Left lung (tissue), 10 donors: ENCODE data around the gene RPL5. TPM values are rescaled to one million over a fixed set of nuclear protein-coding genes. Genes with fewer than 3 reads are reported as not detected.

Experiments
- ATAC-seq: fragments of 200-7000 bp; cut with Tn5 transposase; one replicate; pipeline ENCODE4 v1.9.1; 2020; ENCODE audit warnings: moderate library complexity
- DNase-seq, 4 donors: peaks; one replicate each; pipeline ENCODE4 v3.0.0-alpha.2; 2013 to 2020
- H3K27ac ChIP-seq, 2 donors: fragments of 200-600 bp; sonication (generic) in 1 of 2; one replicate each; pipeline versions ENCODE4 v1.5.0 to v1.8.0; 2020 to 2021
- H3K27me3 ChIP-seq, 2 donors: fragments of 200-600 bp; sonication (generic) in 1 of 2; one replicate each; pipeline versions ENCODE4 v1.5.0 to v1.8.0; 2020 to 2021
- H3K36me3 ChIP-seq, 2 donors: fragments of 200-600 bp; sonication (generic) in 1 of 2; one replicate each; pipeline versions ENCODE4 v1.5.0 to v1.8.0; 2020 to 2021
- H3K4me1 ChIP-seq, 2 donors: fragments of 200-600 bp; one replicate each; pipeline ENCODE4 v1.8.0; 2021
- H3K4me3 ChIP-seq, 2 donors: fragments of 200-600 bp; sonication (generic) in 1 of 2; one replicate each; pipeline versions ENCODE4 v1.5.0 to v1.8.0; 2020 to 2021; ENCODE audit warnings: mild to moderate bottlenecking in 1 of 2
- H3K9me3 ChIP-seq, 2 donors: fragments of 200-600 bp; sonication (generic) in 1 of 2; one replicate each; pipeline versions ENCODE4 v1.5.0 to v1.8.0; 2020 to 2021
- intact Hi-C, 2 donors: fragments of 100-400 bp; cut with DNase I; formaldehyde crosslinking; loops; one replicate each; pipeline versions ENCODE4 v1.11.2 to v1.14.2; 2022
- polyA plus RNA-seq, 6 donors: library from polyadenylated mRNA; unstranded; fragments of 120-200 nt; gene quantifications; one replicate each; pipeline ENCODE4 v1.2.1, GENCODE V29; 2013; ENCODE audit not compliant: insufficient read length in 6 of 6
- total RNA-seq, 2 donors: library from RNA; stranded (reverse); fragmentation: NEBNext Ultra II Directional; extraction: Animal tissue kit (Norgen Biotek cat#: 25700); gene quantifications; one replicate each; pipeline ENCODE4 v1.2.1, GENCODE V29; 2021
- TF ChIP-seq, protein P1 (sequence below), 2 donors: fragments of 200-600 bp; sonication (generic) in 1 of 2; IDR thresholded peaks; one replicate each; pipeline versions ENCODE4 v1.5.0 to v1.8.0; 2021; ENCODE audit warnings: antibody characterized with exemption in 2 of 2
- donor health status: DM: no; HTN: yes; CAD: no.
- donor health status: DM: no; HTN: no; CAD: no.

Gene RPL5
- total and polyA plus RNA-seq, 8 donors = 695 to 3,250 (median 3,018) TPM

DNA sequence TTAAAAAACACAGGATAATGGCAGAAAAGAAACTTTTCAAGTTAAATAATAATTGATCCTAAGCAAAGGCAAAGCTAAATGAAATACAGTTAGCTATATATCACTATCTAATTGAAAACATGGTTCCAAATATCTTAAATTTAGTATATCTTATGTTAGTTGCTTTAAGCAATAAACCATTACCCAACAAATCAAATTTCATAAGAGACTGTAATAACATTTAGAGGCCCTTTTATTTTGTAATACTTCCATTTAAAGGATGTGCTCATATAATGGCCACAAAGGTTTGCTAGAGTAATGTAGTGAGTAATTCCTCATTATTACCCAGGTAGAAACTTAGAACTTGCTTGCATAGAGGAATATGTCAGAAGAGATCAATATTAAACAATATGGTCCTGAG lies 32.3 kb downstream of the RPL5 start:
- Histone ChIP-seq H3K36me3 (no peaks in the 10 kb centered on the region), H3K9me3 (no peaks in the 10 kb centered on the region), H3K27ac (no peak overlapping the region), H3K27me3 (no peaks in the 10 kb centered on the region), H3K4me3 (no peak overlapping the region), H3K4me1 (peaks cover 0 to 3% of the 10 kb centered on the region in 2 donors)
- TF ChIP-seq, protein P1, sequence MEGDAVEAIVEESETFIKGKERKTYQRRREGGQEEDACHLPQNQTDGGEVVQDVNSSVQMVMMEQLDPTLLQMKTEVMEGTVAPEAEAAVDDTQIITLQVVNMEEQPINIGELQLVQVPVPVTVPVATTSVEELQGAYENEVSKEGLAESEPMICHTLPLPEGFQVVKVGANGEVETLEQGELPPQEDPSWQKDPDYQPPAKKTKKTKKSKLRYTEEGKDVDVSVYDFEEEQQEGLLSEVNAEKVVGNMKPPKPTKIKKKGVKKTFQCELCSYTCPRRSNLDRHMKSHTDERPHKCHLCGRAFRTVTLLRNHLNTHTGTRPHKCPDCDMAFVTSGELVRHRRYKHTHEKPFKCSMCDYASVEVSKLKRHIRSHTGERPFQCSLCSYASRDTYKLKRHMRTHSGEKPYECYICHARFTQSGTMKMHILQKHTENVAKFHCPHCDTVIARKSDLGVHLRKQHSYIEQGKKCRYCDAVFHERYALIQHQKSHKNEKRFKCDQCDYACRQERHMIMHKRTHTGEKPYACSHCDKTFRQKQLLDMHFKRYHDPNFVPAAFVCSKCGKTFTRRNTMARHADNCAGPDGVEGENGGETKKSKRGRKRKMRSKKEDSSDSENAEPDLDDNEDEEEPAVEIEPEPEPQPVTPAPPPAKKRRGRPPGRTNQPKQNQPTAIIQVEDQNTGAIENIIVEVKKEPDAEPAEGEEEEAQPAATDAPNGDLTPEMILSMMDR (IDR thresholded peaks at IDR 0.05) = no peak
- ATAC-seq (no peak), DNase-seq (no peak)
- intact Hi-C loops = no loop called here

- intact Hi-C loops = no loop called here
- ATAC-seq (no peak), DNase-seq (no peak)
- Histone ChIP-seq H3K4me3 (no peak overlapping the region), H3K36me3 (no peaks in the 10 kb centered on the region), H3K27ac (no peak overlapping the region), H3K4me1 (no peaks in the 10 kb centered on the region), H3K9me3 (peaks cover 0 to 3% of the 10 kb centered on the region in 2 donors), H3K27me3 (no peaks in the 10 kb centered on the region)
- TF ChIP-seq, protein P1 (IDR thresholded peaks at IDR 0.05) = no peak
These were observed 38.8 kb downstream of the RPL5 start for GRCh38 chr1:92870591-92870990.

- no peaks in the 10 kb centered on the region for H3K27me3 ChIP-seq
- H3K4me1 ChIP-seq = no peaks in the 10 kb centered on the region
- peaks cover 0 to 3% of the 10 kb centered on the region in 2 donors for H3K9me3 ChIP-seq
- H3K36me3 ChIP-seq = no peaks in the 10 kb centered on the region
- TF ChIP-seq, protein P1 (IDR thresholded peaks at IDR 0.05) = no peak
- intact Hi-C loops = no loop called here
- DNase-seq (no peak), ATAC-seq (no peak)
- H3K27ac ChIP-seq = no peak overlapping the region
- H3K4me3 ChIP-seq = no peak overlapping the region
These were observed 40.9 kb downstream of the RPL5 start for GRCh38 chr1:92872719-92873118.

GRCh38 chr1:92874987-92875386 lies 43.1 kb downstream of the RPL5 start:
- Histone ChIP-seq H3K9me3 (peaks cover 0 to 3% of the 10 kb centered on the region in 2 donors), H3K4me3 (no peak overlapping the region), H3K27me3 (no peaks in the 10 kb centered on the region), H3K27ac (no peak overlapping the region), H3K36me3 (no peaks in the 10 kb centered on the region), H3K4me1 (no peaks in the 10 kb centered on the region)
- ATAC-seq (no peak), DNase-seq (no peak)
- intact Hi-C loops = no loop called here
- TF ChIP-seq, protein P1 (IDR thresholded peaks at IDR 0.05) = no peak

DNA sequence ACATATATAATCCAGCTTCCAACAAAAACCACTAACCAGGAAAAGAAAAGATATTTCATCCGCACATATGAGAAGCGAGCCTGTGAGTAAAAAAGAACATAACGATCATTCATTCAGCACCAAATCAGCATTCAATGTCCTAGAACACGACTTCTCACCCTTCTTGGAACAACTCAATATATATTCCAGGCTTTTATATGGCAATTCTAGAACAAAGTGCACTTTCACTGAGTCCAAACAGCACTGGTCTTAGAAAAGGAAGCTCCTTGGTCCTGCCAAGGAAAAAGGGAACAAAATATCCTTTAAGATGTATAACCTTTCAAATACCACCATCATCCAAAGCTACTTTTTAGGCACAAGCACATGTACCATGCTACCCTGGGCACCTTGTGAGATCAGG lies 44.5 kb downstream of the RPL5 start:
- Histone ChIP-seq H3K4me3 (no peak overlapping the region), H3K9me3 (peaks cover 0 to 3% of the 10 kb centered on the region in 2 donors), H3K4me1 (no peaks in the 10 kb centered on the region), H3K27me3 (no peaks in the 10 kb centered on the region), H3K27ac (no peak overlapping the region), H3K36me3 (no peaks in the 10 kb centered on the region)
- DNase-seq = no peak
- intact Hi-C loops = no loop called here
- TF ChIP-seq, protein P1 (IDR thresholded peaks at IDR 0.05) = no peak
- no peak for ATAC-seq
